Mucosa of gallbladder (tissue), 1 donor: Measurements from ENCODE around the gene BTBD2. TPM values are rescaled to one million over a fixed set of nuclear protein-coding genes. Genes with fewer than 3 reads are reported as not detected.
"Not testable (repeated sequence)": the region's sequence is repeated elsewhere in the genome, so short reads cannot be mapped to it uniquely, and the experiment has no call there.

ENCODE experiments used
- DNase-seq: peaks from one replicate; pipeline ENCODE4 v3.0.0-alpha.2; 2020; ENCODE audit warnings: low spot score
- total RNA-seq: library from RNA; stranded (reverse); gene quantifications from one replicate; pipeline ENCODE4 v1.2.1, GENCODE V29; 2021
- donor health status: DM: no; HTN: no; CAD: no.

The BTBD2 gene
- total RNA-seq, 1 donor from 2014 or later = 92.2 TPM

DNA sequence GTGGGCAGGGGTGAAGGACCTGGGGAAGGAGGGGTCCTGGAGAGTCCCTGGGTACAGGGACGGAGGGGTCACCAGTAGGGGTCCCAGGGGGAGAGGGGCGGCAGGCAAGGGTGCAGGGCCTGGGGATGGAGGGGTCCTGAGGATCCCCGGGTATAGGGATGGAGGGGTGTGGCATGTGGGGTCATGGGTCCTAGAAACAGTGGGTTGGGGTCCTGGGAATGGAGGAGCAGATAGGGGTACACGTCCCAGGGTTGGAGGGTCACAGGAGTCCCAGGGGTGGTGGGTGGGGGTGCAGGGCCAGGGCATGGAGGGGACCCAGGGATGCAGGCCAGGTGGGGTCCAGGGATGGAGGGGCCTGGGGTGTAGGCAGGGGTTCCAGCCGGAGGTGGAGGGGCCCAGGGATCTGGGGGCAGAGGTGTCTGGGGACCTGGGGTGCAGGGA lies 1.4 kb downstream of the BTBD2 start:
- no peak for DNase-seq

DNA sequence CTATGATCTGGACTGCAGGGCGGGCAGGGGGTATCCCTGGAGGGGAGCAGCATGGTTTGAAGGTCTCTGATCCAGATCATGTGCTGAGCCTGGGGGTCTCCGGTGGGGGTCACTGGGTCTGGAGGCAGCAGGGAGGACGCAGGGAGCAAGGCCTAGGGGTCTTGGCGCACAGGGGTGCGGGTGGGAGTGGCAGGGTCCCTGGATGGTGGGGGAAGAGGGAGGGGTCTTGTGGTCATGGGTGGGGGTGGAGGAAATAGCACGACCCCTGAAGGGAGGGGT lies 1.9 kb downstream of the BTBD2 start:
- DNase-seq = no peak

DNA sequence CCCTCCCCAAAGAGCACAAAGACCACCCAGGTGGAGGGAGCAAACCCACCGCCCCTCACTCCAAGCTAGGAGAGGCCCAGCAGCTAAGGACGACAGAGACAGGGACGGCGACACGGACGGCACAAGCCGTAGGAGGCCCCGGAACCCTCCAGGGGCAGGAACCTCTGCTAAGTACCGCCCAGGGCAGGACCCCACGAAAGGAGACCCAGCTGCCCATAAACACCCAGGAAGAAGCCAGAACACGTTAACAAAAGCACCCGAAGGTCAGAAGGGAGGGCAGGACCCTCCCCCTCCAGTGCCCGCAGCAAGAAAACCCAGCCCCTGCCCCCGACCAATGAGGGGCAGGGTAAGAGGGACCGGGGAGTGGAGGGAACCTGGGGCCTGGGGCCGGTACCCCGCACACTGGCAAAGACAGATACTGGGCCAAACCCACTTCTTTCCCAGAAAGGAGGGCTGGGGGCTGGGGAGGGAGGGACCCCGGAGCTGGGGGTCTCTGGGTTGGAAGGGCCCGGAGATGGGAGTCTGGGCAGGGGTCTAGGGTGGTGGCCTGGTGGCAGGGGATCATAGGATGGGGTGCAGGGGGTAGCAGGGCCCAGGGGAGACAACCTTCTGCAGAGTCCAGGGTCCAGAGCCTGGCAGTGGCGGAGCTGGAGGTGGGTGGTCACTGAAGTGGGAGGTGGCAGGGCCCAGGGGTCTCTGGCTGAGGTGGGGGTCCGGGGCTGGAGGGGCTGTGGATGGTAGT lies 2.4 kb downstream of the BTBD2 start:
- no peak for DNase-seq

DNA sequence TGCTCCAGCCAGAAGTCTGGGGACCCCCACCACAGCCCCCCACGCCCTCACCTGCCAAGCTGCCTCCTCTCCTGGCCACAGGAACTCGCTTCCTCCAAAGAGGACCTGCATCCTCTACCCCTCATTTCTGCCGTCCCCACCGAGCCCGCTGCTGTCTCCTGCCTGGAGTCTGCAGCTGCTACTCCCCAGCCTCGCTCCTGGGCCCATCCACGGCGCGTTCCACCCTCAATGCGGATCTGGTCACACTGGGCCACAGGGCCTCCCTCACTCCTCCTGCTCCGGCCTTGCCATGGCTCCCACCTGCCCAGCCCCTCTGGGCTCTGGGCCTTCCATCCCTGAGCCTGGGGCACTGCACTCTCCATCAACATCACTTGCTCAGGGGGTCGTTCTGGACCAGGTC lies 4.3 kb downstream of the BTBD2 start:
- no peak for DNase-seq

DNA sequence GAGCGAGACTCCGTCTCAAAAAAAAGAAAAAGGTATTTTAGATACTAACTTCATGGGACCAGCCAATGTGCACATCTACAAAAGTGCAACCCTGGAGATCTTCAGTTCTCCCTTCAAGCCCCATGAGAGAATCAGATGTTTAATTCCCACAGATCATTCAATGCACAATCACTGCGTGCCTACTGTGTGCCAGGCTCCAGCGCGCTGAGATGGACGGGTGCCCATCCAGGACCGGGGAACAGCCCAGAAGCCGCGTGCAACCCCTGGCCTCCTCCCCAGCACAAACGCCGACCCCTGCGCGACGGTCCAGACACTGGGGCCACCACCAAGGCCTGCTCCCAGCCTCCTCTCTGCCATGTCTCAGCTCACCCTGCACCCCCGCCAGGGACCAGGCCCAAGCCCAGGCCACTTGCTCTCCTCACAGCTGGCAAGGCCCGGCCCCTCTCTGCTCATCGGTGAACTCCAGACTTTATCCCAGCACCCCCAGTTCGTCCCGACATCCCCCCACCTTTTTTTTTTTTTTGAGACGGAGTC lies 5.3 kb downstream of the BTBD2 start:
- no peak for DNase-seq

DNA sequence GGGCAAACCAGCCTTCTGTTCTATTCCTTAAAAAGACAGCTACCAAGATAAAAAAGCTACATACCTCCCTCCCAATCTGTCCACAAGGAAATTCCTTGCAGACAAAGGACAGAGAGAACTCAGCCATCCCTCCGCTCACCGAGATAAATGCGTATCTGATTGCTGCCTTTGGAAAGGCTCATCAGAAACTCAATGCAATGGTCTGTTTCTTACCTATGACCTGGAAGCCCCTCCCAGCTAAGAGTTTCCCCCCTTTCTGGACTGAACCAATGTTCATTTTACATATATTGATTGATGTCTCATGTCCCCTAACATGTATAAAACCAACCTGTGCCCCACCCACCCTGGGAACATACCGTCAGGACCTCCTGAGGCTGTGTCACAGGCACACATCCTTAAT lies 11.6 kb downstream of the BTBD2 start:
- no peak for DNase-seq

DNA sequence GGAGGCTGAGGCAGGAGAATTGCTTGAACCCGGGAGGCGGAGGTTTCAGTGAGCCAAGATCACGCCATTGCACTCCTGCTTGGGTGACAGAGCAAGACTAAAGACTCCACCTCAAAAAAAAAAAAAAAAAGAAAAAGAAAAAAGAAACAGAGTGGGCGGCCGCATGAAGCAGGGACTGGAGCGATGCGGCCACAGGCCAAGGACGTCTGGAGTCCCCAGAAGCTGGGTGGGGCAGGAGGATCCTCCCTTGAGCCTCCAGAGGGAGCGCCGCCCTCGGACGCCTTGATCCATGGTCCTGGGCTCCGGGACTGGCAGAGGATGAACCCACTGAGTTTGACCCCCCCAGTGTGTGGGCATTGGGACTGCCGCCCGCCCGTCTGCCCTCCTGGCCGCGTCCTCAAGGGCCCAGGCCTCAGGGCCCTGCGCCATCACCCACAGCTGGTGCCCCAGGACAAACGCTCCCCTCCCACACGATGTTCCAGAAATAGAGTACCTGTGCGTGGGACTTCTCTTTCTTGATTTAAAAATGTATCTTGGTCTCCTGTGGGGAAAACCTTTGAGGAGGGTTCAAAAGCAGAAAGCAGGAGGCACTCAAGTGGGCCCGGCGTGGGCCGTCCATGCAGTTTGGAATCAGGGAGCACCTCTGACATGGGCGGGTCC lies 15.5 kb downstream of the BTBD2 start:
- DNase-seq = no peak

DNA sequence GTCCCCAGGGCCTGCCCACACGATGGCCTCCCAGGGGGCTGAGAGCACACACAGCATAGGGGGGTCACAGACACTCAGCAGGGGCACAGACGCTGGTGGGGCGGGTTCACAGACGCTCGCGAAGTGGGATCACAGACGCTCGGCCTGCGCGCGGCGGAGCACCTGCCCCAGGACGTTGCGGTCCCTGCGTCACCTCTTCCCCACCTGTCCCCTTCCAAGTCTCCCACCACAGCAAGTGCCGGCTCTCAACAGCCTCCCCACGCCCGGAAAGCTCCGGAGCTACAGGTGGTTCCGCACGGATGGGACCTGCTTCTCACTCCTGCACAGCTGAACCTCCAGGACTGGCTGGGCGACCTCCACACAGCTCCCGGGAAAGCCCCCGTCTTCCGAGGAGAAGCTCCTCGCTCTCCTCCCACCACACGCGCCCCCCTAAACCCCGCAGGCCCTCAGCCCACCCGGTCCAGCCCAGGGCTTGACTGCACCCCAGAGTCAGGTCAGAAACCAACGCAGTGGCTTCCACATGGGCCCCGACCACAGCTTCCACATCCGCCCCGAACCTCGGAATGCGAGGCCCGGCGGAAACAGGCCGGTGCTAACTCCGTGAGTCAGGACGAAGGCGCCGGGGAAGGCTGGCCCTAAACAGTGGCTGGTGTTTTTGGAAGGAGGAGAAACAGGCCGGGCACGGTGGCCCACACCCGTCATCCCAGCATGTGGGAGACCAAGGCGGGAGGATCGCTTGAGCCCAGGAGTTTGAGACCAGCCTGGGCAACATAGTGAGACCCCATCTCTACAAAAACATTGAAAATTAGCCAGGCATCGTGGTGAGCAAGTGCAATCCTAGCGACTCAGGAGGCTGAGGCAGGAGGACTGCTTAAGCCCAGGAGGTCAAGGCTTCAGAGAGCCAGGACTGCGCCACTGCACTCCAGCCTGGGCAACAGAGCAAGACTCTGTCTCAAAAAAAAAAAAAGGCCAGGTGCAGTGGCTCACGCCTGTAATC lies 16.5 kb downstream of the BTBD2 start:
- no peak for DNase-seq

DNA sequence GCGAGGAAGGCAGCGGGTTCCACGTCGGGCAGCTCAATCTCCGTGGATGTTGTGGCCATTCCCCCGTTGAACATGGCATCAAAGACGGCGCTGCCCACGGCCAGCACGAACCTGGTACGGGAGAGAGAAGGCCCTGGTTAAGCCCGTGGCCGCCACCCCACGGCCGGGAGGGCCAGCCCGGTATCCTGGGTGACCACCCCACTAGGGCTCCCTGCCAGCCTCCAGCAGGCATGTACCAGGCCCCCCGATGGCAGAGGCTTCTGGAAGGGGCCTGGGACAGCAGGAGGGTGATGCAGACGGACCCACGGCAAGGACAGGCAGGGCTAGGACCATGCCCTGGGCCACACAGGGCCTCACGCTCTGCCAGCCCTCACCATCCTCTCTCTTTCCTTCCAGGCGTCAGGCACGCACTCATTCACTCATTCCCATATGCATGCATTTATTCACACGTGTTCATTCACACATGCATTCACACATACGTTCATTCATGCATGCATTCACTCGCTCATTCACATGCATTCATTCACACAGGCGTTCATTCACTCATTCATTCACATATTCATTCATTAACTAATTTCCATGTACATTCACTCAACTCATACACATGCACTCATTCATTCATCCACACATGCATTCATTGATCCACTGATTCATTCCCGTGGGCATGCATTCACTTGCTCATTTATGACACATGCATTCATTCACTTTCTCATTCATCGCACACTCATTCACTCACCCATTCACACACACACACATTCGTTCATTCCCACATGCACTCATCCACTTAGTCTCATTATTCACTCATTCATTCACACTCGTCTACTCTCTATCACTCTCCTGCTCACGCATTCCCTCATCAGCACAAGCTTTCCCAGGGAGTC lies 17.9 kb downstream of the BTBD2 start:
- DNase-seq = no peak

DNA sequence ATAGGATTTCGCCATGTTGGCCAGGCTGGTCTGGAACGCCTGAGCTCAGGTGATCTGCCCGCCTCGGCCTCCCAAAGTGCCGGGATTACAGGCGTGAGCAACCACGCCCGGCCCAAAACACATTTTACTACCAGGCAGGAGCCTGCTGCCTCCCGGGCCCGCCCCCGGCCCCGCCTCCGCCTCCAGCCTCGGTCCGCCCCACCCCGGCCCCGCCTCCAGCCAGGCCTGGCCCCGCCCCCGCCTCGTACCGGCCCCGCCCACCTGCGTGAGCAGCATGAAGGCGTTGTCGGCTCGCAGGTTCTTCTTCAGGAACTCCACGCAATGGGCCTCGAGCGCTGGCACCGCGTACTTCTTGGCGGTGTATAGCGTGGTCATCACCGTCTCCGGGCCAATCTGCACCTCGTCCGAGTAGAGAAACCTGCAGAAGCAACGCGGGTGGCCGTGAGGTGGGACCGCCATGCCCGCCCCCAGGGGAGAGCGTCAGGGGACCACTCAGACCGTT lies 22.7 kb downstream of the BTBD2 start:
- no peak for DNase-seq

DNA sequence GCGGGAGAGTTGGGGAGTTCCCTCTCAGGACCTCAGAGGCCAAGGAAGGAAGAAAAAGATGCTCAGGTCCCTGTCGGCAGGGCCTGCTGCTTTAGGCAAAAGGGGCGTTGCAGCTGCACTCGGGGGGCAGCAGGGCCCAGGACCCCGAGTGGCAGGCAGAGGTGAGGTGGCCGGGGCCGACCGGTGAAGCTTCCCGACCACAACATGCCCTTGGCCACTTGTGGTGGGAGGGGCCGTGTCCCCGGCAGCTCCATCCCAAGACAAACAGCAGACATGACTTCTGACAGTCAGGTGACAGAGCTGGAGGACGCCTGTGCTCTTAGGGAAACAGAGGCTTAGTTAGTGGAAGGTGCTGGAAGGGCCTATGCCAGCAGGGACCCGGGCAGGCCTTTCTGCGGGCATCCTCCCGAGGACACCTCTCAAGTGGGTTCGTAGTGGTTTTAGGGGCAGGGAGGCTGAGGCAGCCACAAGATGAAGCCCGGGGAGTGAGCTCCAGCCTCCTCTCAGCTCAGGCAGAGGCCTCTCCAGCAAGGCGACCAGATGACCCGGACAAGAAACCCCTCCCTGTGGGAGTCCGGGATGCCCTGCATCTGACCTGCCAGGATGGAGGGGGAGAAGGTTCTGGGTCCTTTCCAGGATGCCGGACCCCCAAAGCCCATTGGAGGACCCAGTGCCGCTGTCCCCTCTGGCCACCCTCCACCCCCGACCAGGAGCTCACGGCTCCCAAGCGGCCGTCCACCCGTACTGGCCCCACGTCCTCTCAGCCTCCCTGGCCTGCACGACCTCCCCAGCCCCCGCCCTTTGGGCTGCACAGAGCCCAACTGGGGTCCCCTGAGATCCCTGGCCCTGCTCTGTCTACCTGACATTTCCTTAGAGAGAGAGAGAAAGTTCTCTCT lies 24.2 kb downstream of the BTBD2 start:
- no peak for DNase-seq

DNA sequence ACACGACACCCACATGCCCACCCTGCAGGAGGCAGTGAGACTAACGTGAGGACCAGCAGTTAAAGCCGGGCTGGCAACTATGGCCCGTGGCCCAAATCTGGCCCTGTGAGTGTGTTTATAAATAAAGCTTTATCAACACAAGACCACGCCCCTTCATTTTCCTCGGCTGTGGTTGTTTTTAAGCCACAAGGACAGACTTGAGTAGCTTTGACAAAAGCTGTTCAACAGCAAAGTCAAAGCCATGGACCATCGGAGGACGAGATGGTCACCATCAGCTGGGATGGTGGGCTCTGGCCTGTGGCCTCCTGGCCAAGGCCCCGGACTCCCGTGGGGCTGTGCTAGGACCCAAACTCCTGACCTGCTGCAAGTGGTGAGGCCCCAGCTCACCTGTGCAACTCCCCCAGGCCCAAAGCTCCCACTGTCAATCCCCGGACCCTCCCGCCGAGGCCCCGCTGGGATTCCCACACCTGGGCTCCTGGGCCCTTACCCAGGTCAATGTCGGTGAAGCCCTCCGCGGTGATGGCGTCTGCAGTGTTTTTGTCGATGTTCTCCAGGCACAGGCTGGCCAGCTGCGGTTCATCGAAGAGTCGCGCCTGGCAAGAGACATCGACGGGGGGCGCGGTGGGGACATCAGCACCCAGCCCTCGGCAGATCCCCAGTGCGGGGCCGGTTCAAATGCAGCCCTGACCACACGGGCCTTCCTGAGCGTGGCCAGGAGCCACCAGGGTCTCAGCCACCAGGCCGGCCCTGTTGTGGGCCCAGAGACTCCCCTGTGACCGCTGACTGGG lies 25.1 kb downstream of the BTBD2 start:
- DNase-seq = no peak

DNA sequence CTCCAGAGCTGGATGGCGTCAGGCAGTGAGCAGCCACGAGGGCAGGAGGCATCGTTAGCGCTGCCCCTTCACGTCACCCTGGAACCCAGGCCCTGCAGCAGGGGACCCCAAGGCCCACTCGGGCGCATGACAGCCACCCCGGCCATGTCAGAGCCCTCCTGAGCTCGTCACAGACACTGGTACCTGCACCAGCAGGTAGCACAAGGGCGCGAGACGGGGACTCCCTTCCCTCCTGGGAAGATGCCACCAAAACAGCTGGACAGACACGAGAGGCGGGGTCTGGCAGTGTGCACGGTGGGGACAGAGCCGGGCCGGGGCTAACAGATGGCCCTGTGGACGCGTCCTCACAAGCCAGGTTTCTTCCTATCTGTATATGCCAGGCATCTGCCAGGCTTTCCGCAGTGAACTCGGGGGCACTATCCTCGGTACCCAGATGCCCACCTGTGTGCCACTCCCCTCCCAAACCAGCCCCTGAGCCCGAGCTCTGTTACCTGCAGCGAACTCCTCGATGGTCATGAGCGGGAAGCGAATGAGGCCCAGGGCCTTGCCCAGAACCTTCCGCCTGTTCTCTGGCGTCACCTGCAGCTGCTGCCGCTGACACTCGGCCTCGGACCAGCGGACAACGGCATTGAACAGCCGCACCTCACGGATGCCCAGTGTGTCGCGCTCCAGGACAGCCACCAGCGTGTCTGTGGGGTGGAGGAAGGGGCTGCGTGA lies 25.8 kb downstream of the BTBD2 start:
- DNase-seq = no peak

DNA sequence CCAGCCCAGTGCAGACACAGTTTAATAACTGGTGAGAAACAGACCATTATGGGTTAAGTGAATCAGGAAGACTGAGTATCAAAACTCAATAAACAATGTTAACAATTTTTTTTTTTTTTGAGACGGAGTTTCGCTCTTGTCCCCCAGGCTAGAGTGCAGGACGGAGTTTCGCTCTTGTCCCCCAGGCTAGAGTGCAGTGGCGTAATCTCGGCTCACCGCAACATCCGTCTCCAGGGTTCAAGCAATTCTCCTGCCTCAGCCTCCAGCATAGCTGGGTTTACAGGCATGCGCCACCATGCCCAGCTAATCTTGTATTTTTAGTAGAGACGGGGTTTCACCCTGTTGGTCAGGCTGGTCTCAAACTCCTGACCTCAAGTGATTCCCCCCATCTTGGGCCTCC lies 27.1 kb downstream of the BTBD2 start:
- not testable (repeated sequence) for DNase-seq

DNA sequence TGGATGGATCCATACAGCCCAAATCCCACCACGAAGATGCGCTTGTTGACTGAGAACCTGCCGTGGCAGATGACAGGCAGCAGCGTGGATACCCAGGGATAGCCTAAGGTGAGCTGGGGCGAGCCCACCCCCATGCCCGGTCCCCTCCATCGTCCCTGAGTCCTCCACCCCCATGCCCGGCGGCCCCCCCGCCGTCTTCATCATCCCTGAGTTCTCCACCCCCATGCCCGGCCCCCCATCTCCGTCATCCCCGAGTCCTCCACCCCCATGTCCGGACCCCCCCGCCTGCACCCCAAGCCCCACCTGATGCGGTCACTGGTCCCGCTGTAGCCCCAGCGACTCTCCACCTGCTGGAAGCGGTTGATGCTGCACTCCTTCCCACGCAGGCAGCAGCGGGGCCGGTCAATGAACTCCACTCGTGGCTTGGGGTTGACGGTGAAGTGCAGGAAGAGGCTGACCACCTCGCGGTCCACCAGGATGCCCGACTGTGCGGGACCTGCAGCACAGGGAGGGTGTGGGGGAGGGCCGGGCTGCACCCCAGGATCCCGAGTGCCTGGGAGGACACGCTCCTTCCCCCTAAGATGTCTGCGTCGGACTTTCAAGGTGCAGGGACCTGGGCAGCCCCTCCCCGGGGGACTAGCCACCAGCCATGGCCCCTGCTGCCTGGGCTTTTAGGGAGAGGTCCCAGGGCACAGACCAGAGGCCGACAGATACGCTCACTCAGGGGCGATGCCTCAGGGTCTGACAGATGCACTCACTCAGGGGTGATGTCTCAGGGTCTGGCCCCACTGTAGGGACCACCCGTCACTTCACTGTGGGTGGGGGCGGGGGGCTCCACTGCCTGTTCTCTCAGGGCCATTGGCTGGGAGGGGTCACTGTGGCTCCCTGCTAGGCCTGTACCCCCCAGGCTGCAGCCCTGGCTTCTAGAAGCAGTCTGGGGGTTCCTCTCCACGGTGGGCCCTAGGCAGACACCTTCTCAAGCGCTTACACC lies 28.0 kb downstream of the BTBD2 start:
- DNase-seq = no peak

DNA sequence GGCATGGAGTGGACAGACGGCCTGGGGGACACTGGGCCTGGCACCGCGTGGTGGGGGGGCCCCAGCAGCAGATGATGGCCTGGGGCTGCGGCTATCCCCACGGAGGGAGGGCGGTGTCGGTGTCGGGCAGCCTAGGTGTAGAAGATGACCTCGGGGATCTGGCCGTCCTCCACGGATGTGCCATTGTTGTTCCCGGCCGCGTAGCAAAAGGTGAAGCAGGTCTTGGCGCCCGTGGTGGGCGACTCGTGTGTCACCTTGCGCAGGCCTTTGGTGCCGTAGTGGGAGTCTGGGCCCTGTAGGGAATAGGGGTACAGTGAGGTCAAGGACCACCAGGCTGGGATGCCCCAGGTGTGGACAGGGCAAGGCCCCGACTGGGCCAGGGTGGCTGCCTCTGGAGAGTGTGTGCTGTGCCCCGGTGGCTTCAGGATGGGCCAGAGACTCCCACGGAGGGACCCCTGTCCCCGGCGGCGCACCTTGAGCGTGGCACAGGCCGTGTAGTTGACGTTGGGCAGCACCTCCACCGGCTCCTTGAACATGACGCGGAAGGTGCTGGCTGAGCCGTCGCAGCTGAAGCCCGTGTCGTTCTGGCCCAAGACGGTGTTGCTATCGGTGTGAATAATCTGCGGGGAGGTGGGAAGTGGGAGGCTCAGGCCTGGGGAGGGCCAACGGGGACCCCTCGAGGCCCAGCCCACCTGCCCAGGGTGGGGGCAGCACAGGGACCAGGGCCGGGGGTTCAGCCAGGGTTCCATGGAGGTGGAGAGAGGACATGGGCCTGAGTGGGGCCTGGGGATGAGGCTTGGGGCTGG lies 29.0 kb downstream of the BTBD2 start:
- DNase-seq = no peak
